ENCODE measurements around the gene SPATC1L.

Gene SPATC1L

GRCh38 chr21:46119637-46120271 lies 64.5 kb downstream of the SPATC1L start:
- no peaks in the 10 kb centered on the region for H3K9me3 ChIP-seq
- H3K36me3 ChIP-seq: no peaks in the 10 kb centered on the region

GRCh38 chr21:46119144-46119636 lies 65.1 kb downstream of the SPATC1L start:
- no peaks in the 10 kb centered on the region for H3K4me1 ChIP-seq
- H3K36me3 ChIP-seq: no peaks in the 10 kb centered on the region
- no peak for DNase-seq
- no peak overlapping the region for H3K4me3 ChIP-seq (ENCODE audit: low read depth, low read length)
- no peaks in the 10 kb centered on the region for H3K27me3 ChIP-seq
- no peaks in the 10 kb centered on the region for H3K9me3 ChIP-seq
- no peak for TF ChIP-seq CTCF (IDR thresholded peaks at IDR 0.05; ENCODE audit: low read depth, low read length)

More at GRCh38 chr21:46119637-46120271, 64.5 kb downstream of the SPATC1L start:
- Histone ChIP-seq H3K4me1 (no peaks in the 10 kb centered on the region), H3K27me3 (no peaks in the 10 kb centered on the region), H3K4me3 (ENCODE audit: low read depth, low read length) (no peak overlapping the region)
- no peak for DNase-seq
- TF ChIP-seq CTCF (IDR thresholded peaks at IDR 0.05; ENCODE audit: low read depth, low read length): no peak

- peak; percentile 10 for DNase-seq
- no peak for TF ChIP-seq CTCF (IDR thresholded peaks at IDR 0.05; ENCODE audit: low read depth, low read length)
- no peaks in the 10 kb centered on the region for H3K9me3 ChIP-seq
- H3K4me3 ChIP-seq (ENCODE audit: low read depth, low read length): no peak overlapping the region
- H3K36me3 ChIP-seq: no peaks in the 10 kb centered on the region
- H3K4me1 ChIP-seq: no peaks in the 10 kb centered on the region
- no peaks in the 10 kb centered on the region for H3K27me3 ChIP-seq
Observed at GRCh38 chr21:46118316-46119143, 65.7 kb downstream of the SPATC1L start.

DNA sequence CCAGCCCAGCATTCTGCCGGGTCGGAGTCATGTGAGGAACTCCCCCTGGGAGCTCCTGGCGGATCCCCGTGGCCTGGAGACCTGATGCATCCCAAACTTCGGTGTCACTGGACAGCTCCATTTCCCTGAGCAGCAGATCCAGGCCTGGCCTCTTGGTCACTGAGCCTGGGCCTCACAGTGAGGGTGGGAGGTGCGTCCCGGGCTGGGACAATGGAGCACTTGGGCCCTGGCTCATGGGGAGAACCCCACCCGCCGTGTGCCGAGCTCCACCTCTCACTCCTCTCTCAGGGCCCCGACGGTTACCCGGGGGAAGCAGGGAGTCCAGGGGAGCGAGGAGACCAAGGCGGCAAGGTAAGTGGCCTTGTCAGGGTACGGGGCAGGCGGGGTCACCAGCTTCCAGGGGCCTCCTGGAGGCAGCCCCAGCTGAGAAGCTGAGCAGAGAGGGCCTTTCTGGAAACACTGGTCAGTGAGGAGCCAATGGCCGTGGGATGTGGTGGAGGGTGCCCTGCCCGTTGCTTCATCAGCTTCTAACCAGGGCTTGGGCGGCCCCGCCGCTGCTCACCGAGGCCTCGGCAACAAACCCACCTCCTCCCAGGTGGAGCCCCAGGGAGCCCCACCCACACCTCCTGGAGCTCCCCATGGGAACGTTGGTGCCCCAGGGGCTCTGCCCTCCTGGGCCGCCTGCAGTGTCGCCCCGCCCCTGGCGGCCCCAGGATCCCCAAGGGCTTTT lies 66.5 kb downstream of the SPATC1L start:
- H3K9me3 ChIP-seq: no peaks in the 10 kb centered on the region
- H3K36me3 ChIP-seq: no peaks in the 10 kb centered on the region
- H3K4me1 ChIP-seq: no peaks in the 10 kb centered on the region
- no peak overlapping the region for H3K4me3 ChIP-seq (ENCODE audit: low read depth, low read length)
- TF ChIP-seq CTCF (IDR thresholded peaks at IDR 0.05; ENCODE audit: low read depth, low read length): no peak
- H3K27me3 ChIP-seq: no peaks in the 10 kb centered on the region
- DNase-seq: peak; percentile 5

GRCh38 chr21:46116776-46117585 lies 67.3 kb downstream of the SPATC1L start:
- no peaks in the 10 kb centered on the region for H3K4me1 ChIP-seq
- no peak for TF ChIP-seq CTCF (IDR thresholded peaks at IDR 0.05; ENCODE audit: low read depth, low read length)
- H3K4me3 ChIP-seq (ENCODE audit: low read depth, low read length): no peak overlapping the region
- DNase-seq: peak; percentile 20
- H3K9me3 ChIP-seq: no peaks in the 10 kb centered on the region
- no peaks in the 10 kb centered on the region for H3K36me3 ChIP-seq
- H3K27me3 ChIP-seq: no peaks in the 10 kb centered on the region
